Measurements from ENCODE around the gene PLET1.

GRCh38 chr11:112288021-112288420 lies 27.4 kb upstream of the PLET1 start:
- TF ChIP-seq KDM1A (IDR thresholded peaks at IDR 0.05; ENCODE audit: borderline replicate concordance, low read length) (no peak), RBBP5 (IDR thresholded peaks at IDR 0.05; ENCODE audit: borderline replicate concordance, low read depth, low read length) (no peak), RFX5 (IDR thresholded peaks at IDR 0.05; ENCODE audit: borderline replicate concordance, low read depth, low read length) (no peak), POLR2AphosphoS5 (IDR thresholded peaks at IDR 0.05; ENCODE audit: low read depth, low read length) (no peak), RNF2 (IDR thresholded peaks at IDR 0.05; ENCODE audit: borderline replicate concordance, low read depth, low read length, missing control alignments, poor library complexity, severe bottlenecking) (no peak), MAFK (IDR thresholded peaks at IDR 0.05; ENCODE audit: low read depth, low read length) (no peak), CTCF (IDR thresholded peaks at IDR 0.05; ENCODE audit: control extremely low read depth in 1 of 3, insufficient read depth in 1 of 3, low read depth in 1 of 3, low read length in 3 of 3) (no peak), USF2 (IDR thresholded peaks at IDR 0.05; ENCODE audit: low read length) (no peak)
